Kasumi-1 (cell line): ENCODE results near the gene FCER1A.

ENCODE experiments used
- DNase-seq, 2 experiments: peaks; one replicate each; lab custom pipeline; 2025; lab: John Stamatoyannopoulos, UW

The FCER1A gene

DNA sequence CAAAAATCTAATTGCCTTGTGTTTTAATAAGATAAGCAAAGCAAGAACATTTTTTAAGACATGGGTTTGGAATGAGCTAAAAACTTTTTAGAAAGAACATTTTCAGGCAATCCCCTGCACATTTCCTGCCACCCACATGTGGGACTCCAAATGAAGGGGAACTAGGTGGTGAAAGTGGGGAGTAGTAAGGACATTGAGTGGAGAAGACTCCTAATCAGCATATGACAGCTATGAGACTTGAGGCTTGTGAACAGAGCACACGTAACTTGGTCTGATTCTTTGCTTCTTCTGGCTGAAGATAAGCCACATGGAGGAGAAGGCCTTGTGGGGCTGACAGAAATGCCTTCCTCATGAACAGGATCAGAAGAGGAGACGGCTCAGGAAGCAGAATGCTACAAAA lies 50.3 kb downstream of the FCER1A start:
- DNase-seq, result no peak
